IMR-90 (cell line): Measurements from ENCODE around the gene PPP2R1A. TPM values are rescaled to one million over a fixed set of nuclear protein-coding genes. Genes with fewer than 3 reads are reported as not detected.

Source experiments
- ATAC-seq: fragments of 200-7000 bp; cut with Tn5 transposase; 2 replicates; pipeline ENCODE4 v1.9.1; 2020; ENCODE audit warnings: low read depth, mild to moderate bottlenecking, moderate library complexity
- BruUV-seq: library from RNA; stranded (reverse); fragments of 400-500 nt; replicated peaks from 2 replicates; lab custom pipeline; 2021; lab: Mats Ljungman, UMichigan
- CTCF ChIA-PET: fragments of 300-600 bp; formaldehyde crosslinking; extraction: SDS; loops from one replicate; lab custom pipeline; 2021; ENCODE audit warnings: antibody characterized with exemption; lab: Yijun Ruan, JAX
- POLR2A ChIA-PET: fragments of 300-600 bp; sonication (Branson Sonifier 250); formaldehyde crosslinking; loops from one replicate; lab custom pipeline; 2022; ENCODE audit warnings: antibody characterized with exemption; ENCODE audit not compliant: unreplicated experiment; lab: Charles Lee
- DNase-seq: peaks from one replicate; pipeline ENCODE4 v3.0.0; 2013
- H2AFZ ChIP-seq: replicated peaks from 2 replicates; pipeline ENCODE3; 2013; ENCODE audit warnings: low read length, mild to moderate bottlenecking; ENCODE audit not compliant: poor library complexity
- H2AK5ac ChIP-seq: 2 replicates; pipeline ENCODE4 v1.6.1; 2013; ENCODE audit warnings: low read depth, low read length, inconsistent platforms
- H2AK9ac ChIP-seq: replicated peaks from 2 replicates; pipeline ENCODE3; 2013; ENCODE audit warnings: mild to moderate bottlenecking, low read depth, low read length, moderate library complexity; ENCODE audit not compliant: poor library complexity
- H2BK120ac ChIP-seq: 2 replicates; pipeline ENCODE4 v1.6.1; 2013; ENCODE audit warnings: low read depth, low read length, inconsistent platforms
- H2BK15ac ChIP-seq: 3 replicates; pipeline ENCODE4 v1.6.1; 2013; ENCODE audit warnings: low read depth, low read length, inconsistent platforms
- H2BK20ac ChIP-seq: 2 replicates; pipeline ENCODE4 v1.6.1; 2013; ENCODE audit warnings: low read depth, mild to moderate bottlenecking, inconsistent platforms, low read length, moderate library complexity
- H2BK5ac ChIP-seq: 2 replicates; pipeline ENCODE4 v1.6.1; 2013; ENCODE audit warnings: mild to moderate bottlenecking, low read depth, low read length, inconsistent platforms; ENCODE audit not compliant: poor library complexity, severe bottlenecking
- H3K14ac ChIP-seq: replicated peaks from 2 replicates; pipeline ENCODE4 v1.6.1; 2013; ENCODE audit warnings: low read depth, low read length, inconsistent platforms
- H3K18ac ChIP-seq: 2 replicates; pipeline ENCODE4 v1.6.1; 2013; ENCODE audit warnings: low read depth, low read length, control low read depth
- H3K23ac ChIP-seq: 2 replicates; pipeline ENCODE4 v1.6.1; 2013; ENCODE audit warnings: low read depth, low read length, inconsistent platforms
- H3K27ac ChIP-seq: 2 replicates; pipeline ENCODE4 v1.5.1; 2013; ENCODE audit warnings: mild to moderate bottlenecking, control low read depth, low read length; ENCODE audit not compliant: insufficient read depth
- H3K27me3 ChIP-seq: 2 replicates; pipeline ENCODE4 v1.6.1; 2013; ENCODE audit warnings: low read length; ENCODE audit not compliant: control insufficient read depth, insufficient read depth
- H3K36me3 ChIP-seq: 2 replicates; pipeline ENCODE4 v1.6.1; 2013; ENCODE audit warnings: low read length, mixed read lengths; ENCODE audit not compliant: control insufficient read depth, insufficient read depth
- H3K4ac ChIP-seq: 2 replicates; pipeline ENCODE4 v1.6.1; 2013; ENCODE audit warnings: low read depth, low read length, inconsistent platforms
- H3K4me1 ChIP-seq: 2 replicates; pipeline ENCODE4 v1.6.1; 2013; ENCODE audit warnings: low read length, mixed read lengths; ENCODE audit not compliant: control insufficient read depth, insufficient read depth
- H3K4me2 ChIP-seq: 2 replicates; pipeline ENCODE4 v1.6.1; 2013; ENCODE audit warnings: low read depth, mild to moderate bottlenecking, control low read depth, low read length, moderate library complexity
- H3K4me3 ChIP-seq: 2 replicates; pipeline ENCODE4 v1.5.1; 2013; ENCODE audit warnings: low read depth, mild to moderate bottlenecking, control low read depth, low read length, moderate library complexity; ENCODE audit not compliant: insufficient read depth
- H3K56ac ChIP-seq: 2 replicates; pipeline ENCODE4 v1.6.1; 2013; ENCODE audit warnings: low read length, inconsistent platforms; ENCODE audit not compliant: insufficient read depth; ENCODE audit errors: extremely low read depth
- H3K79me1 ChIP-seq, 2 experiments: 2 replicates each; pipeline ENCODE4 v1.6.1; 2013; ENCODE audit warnings: low read length in 2 of 2, inconsistent platforms in 1 of 2, low read depth in 1 of 2
- H3K9ac ChIP-seq: 2 replicates; pipeline ENCODE4 v1.6.1; 2013; ENCODE audit warnings: low read depth, low read length, control low read depth
- H3K9me1 ChIP-seq: 2 replicates; pipeline ENCODE4 v1.6.1; 2013; ENCODE audit warnings: low read length, inconsistent platforms; ENCODE audit not compliant: insufficient read depth
- H3K9me3 ChIP-seq: 2 replicates; pipeline ENCODE4 v1.6.1; 2013; ENCODE audit warnings: low read length; ENCODE audit not compliant: control insufficient read depth, insufficient read depth
- H4K20me1 ChIP-seq: 2 replicates; pipeline ENCODE4 v1.6.1; 2013; ENCODE audit warnings: low read length, inconsistent platforms; ENCODE audit not compliant: insufficient read depth
- H4K5ac ChIP-seq: 2 replicates; pipeline ENCODE4 v1.6.1; 2013; ENCODE audit warnings: mild to moderate bottlenecking, low read depth, low read length, control low read depth
- H4K8ac ChIP-seq, 2 experiments: 2 replicates each; pipeline ENCODE4 v1.6.1; 2013; ENCODE audit warnings: low read depth in 2 of 2, low read length in 2 of 2, control low read depth in 1 of 2, inconsistent platforms in 1 of 2
- H4K91ac ChIP-seq: 2 replicates; pipeline ENCODE4 v1.6.1; 2013; ENCODE audit warnings: low read depth, low read length, inconsistent platforms; ENCODE audit not compliant: insufficient read depth
- CEBPB ChIP-seq: IDR thresholded peaks from 2 replicates; pipeline ENCODE4 v1.6.1; 2012; ENCODE audit warnings: low read depth, low read length, improper control_type of control experiment
- ELK1 ChIP-seq: fragments of 150-350 bp; IDR thresholded peaks from 2 replicates; pipeline ENCODE4 v1.6.1; 2016; ENCODE audit warnings: low read depth, mild to moderate bottlenecking, low read length, moderate library complexity, borderline replicate concordance
- FOS ChIP-seq: fragments of 150-350 bp; IDR thresholded peaks from 2 replicates; pipeline ENCODE4 v1.6.1; 2016; ENCODE audit warnings: low read depth, low read length
- MAZ ChIP-seq: IDR thresholded peaks from 2 replicates; pipeline ENCODE4 v1.6.1; 2012; ENCODE audit warnings: low read depth, mild to moderate bottlenecking, low read length, improper control_type of control experiment, moderate library complexity, borderline replicate concordance
- POLR2A ChIP-seq: IDR thresholded peaks from 2 replicates; pipeline ENCODE4 v1.6.1; 2012; ENCODE audit warnings: mild to moderate bottlenecking, low read depth, low read length
- RAD21 ChIP-seq: IDR thresholded peaks from 2 replicates; pipeline ENCODE4 v1.6.1; 2012; ENCODE audit warnings: low read length, improper control_type of control experiment
- RCOR1 ChIP-seq: IDR thresholded peaks from 2 replicates; pipeline ENCODE4 v1.6.1; 2012; ENCODE audit warnings: mild to moderate bottlenecking, low read length, improper control_type of control experiment; ENCODE audit not compliant: insufficient replicate concordance
- RFX5 ChIP-seq: IDR thresholded peaks from 2 replicates; pipeline ENCODE4 v1.8.0; 2012; ENCODE audit warnings: low read depth, mild to moderate bottlenecking, low read length, moderate library complexity
- USF2 ChIP-seq: fragments of 150-350 bp; IDR thresholded peaks from 2 replicates; pipeline ENCODE4 v1.6.1; 2017; ENCODE audit warnings: mild to moderate bottlenecking, antibody characterized with exemption, low read length, low read depth
- WGBS, 2 experiments: methylation state at CpG; one replicate each; pipeline versions ENCODE4 v1.1.5 to v1.1.7; 2013; ENCODE audit warnings: missing lambda C conversion rate in 2 of 2; ENCODE audit not compliant: insufficient read length in 1 of 2; ENCODE audit errors: extremely low coverage in 2 of 2; 5-methylcytosine and 5-hydroxymethylcytosine counted together
- dilution Hi-C: fragments of 300-500 bp; cut with HindIII; formaldehyde crosslinking; loops from one replicate; pipeline ENCODE4 v1.14.3; 2018; ENCODE audit warnings: low sequenced_read_pairs; ENCODE audit not compliant: unreplicated experiment
- in situ Hi-C: fragments of 300-500 bp; cut with MboI; formaldehyde crosslinking; loops from 3 replicates; pipeline ENCODE4 v1.14.3; 2019; ENCODE audit warnings: low sequenced_read_pairs, inconsistent platforms, mixed read lengths
- intact Hi-C: fragments of 100-400 bp; cut with micrococcal nuclease; formaldehyde crosslinking; loops from 2 replicates; pipeline ENCODE4 v1.10.0; 2022
- polyA plus RNA-seq, 3 experiments: library from polyadenylated mRNA; depleted of rRNA; stranded (reverse); fragments of >200 nt; gene quantifications; 2 replicates each; pipeline ENCODE4 v1.2.3, GENCODE V29; 2012; ENCODE audit warnings: low replicate concordance in 1 of 3
- total RNA-seq: library from RNA; depleted of rRNA; stranded (reverse); fragments of >200 nt; gene quantifications from 2 replicates; pipeline ENCODE4 v1.2.3, GENCODE V29; 2012

Gene PPP2R1A
- total and polyA plus RNA-seq, 2 of the 4 experiments (the other 2 are of a cell fraction) = 173 to 250 TPM

- Histone ChIP-seq H3K27ac (no peak overlapping the region), H3K4me2 (no peak overlapping the region), H3K9me1 (no peaks in the 10 kb centered on the region), H3K18ac (no peak overlapping the region), H4K91ac (no peak overlapping the region), H3K79me1 (no peaks in the 10 kb centered on the region), H3K4ac (no peak overlapping the region), H3K27me3 (no peaks in the 10 kb centered on the region), H4K20me1 (no peaks in the 10 kb centered on the region), H3K4me1 (no peaks in the 10 kb centered on the region), H3K56ac (no peak overlapping the region), H4K5ac (no peak overlapping the region), H4K8ac (no peak overlapping the region), H3K4me3 (no peak overlapping the region), H2BK5ac (no peak overlapping the region), H2AFZ (no peak overlapping the region), H2BK20ac (no peak overlapping the region), H3K36me3 (peaks cover 3% of the 10 kb centered on the region), H3K9ac (no peak overlapping the region), H3K23ac (no peak overlapping the region), H3K14ac (no peak overlapping the region), H2AK9ac (no peak overlapping the region), H2AK5ac (no peak overlapping the region), H2BK120ac (no peak overlapping the region), H2BK15ac (no peak overlapping the region), H3K9me3 (no peaks in the 10 kb centered on the region)
- TF ChIP-seq RFX5 (no peak), CEBPB (no peak), USF2 (no peak), POLR2A (no peak), FOS (no peak), ELK1 (no peak), RCOR1 (no peak), MAZ (no peak), RAD21 (no peak)
- ATAC-seq (no peak), DNase-seq (no peak)
- CTCF ChIA-PET = interaction anchor here (0.6 kb wide), 1 partner anchor 751 kb away, joined by 3 read pairs; no protein-coding TSS in a partner anchor
- POLR2A ChIA-PET = no interaction called here
- in situ Hi-C loops = no loop called here
- WGBS, 2 experiments = no CpG with 5 or more reads among the region's 2 CpGs
- intact Hi-C loops = loop anchor here (10.0 kb wide), 1 partner anchor 310 kb away; the partner anchor contains the start of gene ZNF613
- dilution Hi-C loops = no loop called here
- no TSS peak for BruUV-seq
These were observed 44.6 kb downstream of the PPP2R1A start for GRCh38 chr19:52234406-52234805.
